ENCODE measurements around the gene C2orf49. TPM values are rescaled to one million over a fixed set of nuclear protein-coding genes. Genes with fewer than 3 reads are reported as not detected.
A peak's percentile ranks its signal among the peaks of the same experiment; 100 is the strongest.

C2orf49 gene
- total RNA-seq, 1 donor from 2014 or later, result 20.8 TPM

- Mint-ChIP-seq H3K36me3 (peaks cover 19% of the 10 kb centered on the region), H3K9me3 (no peaks in the 10 kb centered on the region)
- DNase-seq (ENCODE audit: low spot score in 2 of 2, unreplicated experiment in 2 of 2), result no peak
Measured at GRCh38 chr2:105375001-105375561, 37.7 kb downstream of the C2orf49 start.

GRCh38 chr2:105376010-105376409 is 38.7 kb downstream of the C2orf49 start:
- H3K9me3 Mint-ChIP-seq, result no peaks in the 10 kb centered on the region
- no peak overlapping the region for H3K27ac Mint-ChIP-seq
- no peaks in the 10 kb centered on the region for H3K27me3 Mint-ChIP-seq (ENCODE audit: low read depth)
- TF ChIP-seq CTCF (IDR thresholded peaks at IDR 0.05; ENCODE audit: unreplicated experiment), result no peak
- DNase-seq (ENCODE audit: low spot score in 2 of 2, unreplicated experiment in 2 of 2), result no peak
- no peak overlapping the region for H3K4me3 Mint-ChIP-seq
- peaks cover 63% of the 10 kb centered on the region for H3K4me1 Mint-ChIP-seq
- H3K36me3 Mint-ChIP-seq, result peaks cover 16% of the 10 kb centered on the region

More at GRCh38 chr2:105375001-105375561, 37.7 kb downstream of the C2orf49 start:
- H3K27ac Mint-ChIP-seq, result peak overlapping the region; percentile 36
- H3K4me3 Mint-ChIP-seq, result no peak overlapping the region
- no peak for TF ChIP-seq CTCF (IDR thresholded peaks at IDR 0.05; ENCODE audit: unreplicated experiment)
- H3K4me1 Mint-ChIP-seq, result peaks cover 56% of the 10 kb centered on the region
- no peaks in the 10 kb centered on the region for H3K27me3 Mint-ChIP-seq (ENCODE audit: low read depth)

- Mint-ChIP-seq H3K4me3 (no peak overlapping the region), H3K4me1 (peaks cover 64% of the 10 kb centered on the region), H3K36me3 (peaks cover 14% of the 10 kb centered on the region), H3K27ac (peak overlapping the region; percentile 41), H3K27me3 (ENCODE audit: low read depth) (no peaks in the 10 kb centered on the region), H3K9me3 (no peaks in the 10 kb centered on the region)
- no peak for DNase-seq (ENCODE audit: low spot score in 2 of 2, unreplicated experiment in 2 of 2)
- no peak for TF ChIP-seq CTCF (IDR thresholded peaks at IDR 0.05; ENCODE audit: unreplicated experiment)
Measured at GRCh38 chr2:105376789-105377240, 39.5 kb downstream of the C2orf49 start.

GRCh38 chr2:105377871-105378270 is 40.5 kb downstream of the C2orf49 start:
- TF ChIP-seq CTCF (IDR thresholded peaks at IDR 0.05; ENCODE audit: unreplicated experiment), result no peak
- Mint-ChIP-seq H3K4me1 (peaks cover 62% of the 10 kb centered on the region), H3K4me3 (no peak overlapping the region), H3K36me3 (peaks cover 16% of the 10 kb centered on the region), H3K27me3 (ENCODE audit: low read depth) (no peaks in the 10 kb centered on the region), H3K9me3 (no peaks in the 10 kb centered on the region), H3K27ac (no peak overlapping the region)
- DNase-seq (ENCODE audit: low spot score in 2 of 2, unreplicated experiment in 2 of 2), result no peak

- TF ChIP-seq CTCF (IDR thresholded peaks at IDR 0.05; ENCODE audit: unreplicated experiment), result no peak
- Mint-ChIP-seq H3K36me3 (peaks cover 13% of the 10 kb centered on the region), H3K9me3 (no peaks in the 10 kb centered on the region), H3K27ac (peak overlapping the region; percentile 64), H3K4me1 (peaks cover 64% of the 10 kb centered on the region), H3K4me3 (no peak overlapping the region), H3K27me3 (ENCODE audit: low read depth) (no peaks in the 10 kb centered on the region)
- DNase-seq (ENCODE audit: low spot score in 2 of 2, unreplicated experiment in 2 of 2), result no peak
Measured at GRCh38 chr2:105378276-105378840, 41.0 kb downstream of the C2orf49 start.

All from mesothelial cell of epicardium (in vitro differentiated cells).